GM12875 (cell line): ENCODE data around the gene MRPL4.
A peak's percentile ranks its signal among the peaks of the same experiment; 100 is the strongest.
"Not testable (repeated sequence)": the region's sequence is repeated elsewhere in the genome, so short reads cannot be mapped to it uniquely, and the experiment has no call there.

Experiments used
- H3K4me3 ChIP-seq: one replicate; pipeline ENCODE4 v1.5.1; 2011; ENCODE audit warnings: low read depth, low read length, control low read depth
- CTCF ChIP-seq: IDR thresholded peaks from 2 replicates; pipeline ENCODE4 v1.5.1; 2011; ENCODE audit warnings: low read depth, mild to moderate bottlenecking, control low read depth, inconsistent platforms, low read length, moderate library complexity, borderline replicate concordance; ENCODE audit not compliant: insufficient read depth

MRPL4 gene

GRCh38 chr19:10270616-10271394 lies 18.8 kb downstream of the MRPL4 start, which contains the start of gene ICAM1:
Gene ICAM1, plus strand, starts transcription at chr19:10271120. Its CDS starts 40 bp downstream, at chr19:10271160.
- peak within 1 kb of the TSS; percentile 81 for H3K4me3 ChIP-seq
- peak; percentile 29; the same call in 1 of the 2 replicates for TF ChIP-seq CTCF

DNA sequence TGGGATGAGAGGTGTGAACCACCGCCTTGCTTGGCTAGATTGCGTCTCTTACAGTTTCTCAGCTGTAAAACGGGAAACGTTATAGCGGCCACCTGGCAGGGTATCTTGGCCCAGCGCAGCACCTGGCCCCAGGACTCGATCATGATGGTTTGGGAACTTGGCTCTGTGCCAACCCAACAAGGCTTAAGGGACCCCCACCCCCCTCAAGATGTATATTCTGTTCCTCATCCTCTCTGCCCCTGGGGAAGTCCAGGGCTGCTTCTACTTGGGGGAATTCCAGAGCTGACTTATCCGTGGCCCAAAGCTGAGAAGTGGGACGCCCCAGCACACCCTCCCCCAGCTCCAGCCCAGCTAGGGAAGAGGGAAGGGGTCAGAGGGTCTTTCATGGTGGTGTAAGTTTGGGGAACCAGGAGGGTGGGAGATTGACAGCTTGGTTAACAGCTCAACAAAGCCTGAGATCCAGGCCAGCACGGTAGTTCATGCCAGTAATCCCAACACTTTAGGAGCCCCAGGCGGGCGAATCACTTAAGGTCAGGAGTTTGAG lies 19.6 kb downstream of the MRPL4 start:
- TF ChIP-seq CTCF, result no peak

DNA sequence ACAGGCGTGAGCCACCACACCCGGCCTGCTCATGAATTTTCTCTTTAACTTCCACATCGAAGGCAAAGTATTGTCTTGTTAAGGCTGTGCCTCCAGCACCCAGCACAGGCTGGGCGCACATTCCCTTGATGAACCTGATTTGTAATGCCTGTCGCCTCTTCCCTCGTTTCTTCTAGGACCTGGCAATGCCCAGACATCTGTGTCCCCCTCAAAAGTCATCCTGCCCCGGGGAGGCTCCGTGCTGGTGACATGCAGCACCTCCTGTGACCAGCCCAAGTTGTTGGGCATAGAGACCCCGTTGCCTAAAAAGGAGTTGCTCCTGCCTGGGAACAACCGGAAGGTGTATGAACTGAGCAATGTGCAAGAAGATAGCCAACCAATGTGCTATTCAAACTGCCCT lies 22.6 kb downstream of the MRPL4 start:
- H3K4me3 ChIP-seq, result peak overlapping the region; percentile 1
- TF ChIP-seq CTCF, result no peak

More for the DNA sequence above, 19.6 kb downstream of the MRPL4 start:
- peak overlapping the region; percentile 81 for H3K4me3 ChIP-seq

GRCh38 chr19:10277795-10278589 lies 26.0 kb downstream of the MRPL4 start:
- no peak overlapping the region for H3K4me3 ChIP-seq
- TF ChIP-seq CTCF, result no peak

DNA sequence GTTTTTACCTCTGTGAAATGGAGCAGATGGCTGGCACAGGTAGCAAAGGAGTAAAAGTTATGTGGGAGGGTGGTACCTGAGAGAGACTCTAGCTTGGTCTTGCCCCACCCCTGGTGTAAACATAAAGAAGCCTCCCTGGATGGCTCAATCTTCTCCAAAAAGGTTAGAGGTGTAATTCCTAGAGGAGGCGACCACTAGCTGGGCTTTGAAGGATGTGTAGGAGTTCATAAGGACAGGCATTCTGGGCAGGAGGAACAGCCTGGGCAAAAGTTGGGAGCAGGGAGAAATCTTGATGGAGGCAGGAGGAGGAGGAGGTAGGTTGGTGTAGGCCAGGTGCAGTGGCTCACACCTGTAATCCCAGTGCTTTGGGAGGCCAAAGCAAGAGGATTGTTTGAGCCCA lies 26.9 kb downstream of the MRPL4 start:
- no peak for TF ChIP-seq CTCF
- no peak overlapping the region for H3K4me3 ChIP-seq

GRCh38 chr19:10279737-10280442 lies 27.9 kb downstream of the MRPL4 start:
- no peak overlapping the region for H3K4me3 ChIP-seq
- TF ChIP-seq CTCF, result no peak

GRCh38 chr19:10282043-10282442 lies 30.0 kb downstream of the MRPL4 start:
- not testable (repeated sequence) for H3K4me3 ChIP-seq
